Muscle of back (tissue), 11 donors: Measurements from ENCODE around the gene COL13A1. TPM values are rescaled to one million over a fixed set of nuclear protein-coding genes. Genes with fewer than 3 reads are reported as not detected.

ENCODE experiments used
- DNase-seq, 3 donors: peaks; one replicate each; pipeline versions ENCODE4 v3.0.0 to v3.0.0-alpha.2; 2013
- polyA plus RNA-seq, 10 donors: library from polyadenylated mRNA; unstranded; fragments of 120-200 nt; gene quantifications; one replicate each; pipeline ENCODE4 v1.2.1, GENCODE V29; 2013; ENCODE audit not compliant: insufficient read length in 10 of 10

Gene COL13A1
- polyA plus RNA-seq, 10 donors = 5.0 to 18.0 (median 11.9) TPM

DNA sequence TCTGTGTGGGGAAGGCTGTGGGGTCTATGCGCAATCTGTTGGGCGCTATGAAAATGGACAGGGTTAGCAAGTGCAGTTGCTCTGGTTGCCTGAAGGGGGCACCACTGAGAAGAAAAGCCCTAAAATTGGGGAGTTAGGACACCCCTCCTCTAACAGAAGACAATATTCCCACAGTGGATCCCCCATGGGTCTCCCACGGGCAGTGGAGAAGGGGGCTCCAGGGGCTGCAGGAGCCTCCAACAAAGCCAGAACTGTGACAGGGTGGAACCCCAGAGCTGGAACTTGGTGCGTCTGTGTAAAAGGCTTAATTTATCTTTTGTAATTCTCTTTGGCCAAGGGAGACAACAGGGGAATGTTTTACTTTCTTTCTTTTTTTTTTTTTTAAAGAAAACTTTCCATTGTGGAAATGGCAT, 12.5 kb upstream of the COL13A1 start:
- no peak for DNase-seq

DNA sequence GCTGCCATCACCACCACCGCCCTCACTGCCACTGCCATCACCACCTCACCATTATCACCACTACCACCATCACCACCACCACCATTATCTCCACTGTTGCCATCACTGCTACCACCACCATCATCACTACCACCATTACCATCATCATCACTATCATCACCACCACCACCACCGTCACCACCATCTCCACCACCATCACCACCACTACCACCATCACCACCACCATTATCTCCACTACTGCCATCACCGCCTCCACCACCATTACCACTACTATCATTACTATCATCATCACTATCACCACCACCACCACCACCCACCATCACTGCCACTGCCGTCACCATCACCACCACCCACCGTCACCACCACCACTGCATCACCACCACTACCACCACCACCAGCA, 9.9 kb upstream of the COL13A1 start:
- no peak for DNase-seq

DNA sequence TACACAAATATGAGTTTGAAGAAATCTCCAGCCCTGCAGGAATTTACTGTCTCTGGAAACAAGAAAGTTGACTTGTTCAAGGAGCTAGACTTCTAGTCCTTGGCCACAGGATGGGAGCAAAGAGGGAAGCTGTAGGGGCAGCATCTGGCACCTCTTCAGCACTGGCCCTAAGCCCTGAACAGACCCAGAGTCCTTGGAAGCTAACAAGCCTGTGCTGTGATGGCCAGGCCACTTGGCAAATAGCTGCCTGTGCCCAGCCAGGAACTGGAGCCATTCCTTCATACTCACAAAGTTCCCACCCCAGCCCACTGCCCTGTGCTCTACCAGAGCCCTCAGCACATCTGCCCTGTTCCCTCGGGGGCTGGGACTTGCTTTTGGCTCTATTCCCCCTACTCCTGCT, 9.4 kb upstream of the COL13A1 start:
- no peak for DNase-seq

DNA sequence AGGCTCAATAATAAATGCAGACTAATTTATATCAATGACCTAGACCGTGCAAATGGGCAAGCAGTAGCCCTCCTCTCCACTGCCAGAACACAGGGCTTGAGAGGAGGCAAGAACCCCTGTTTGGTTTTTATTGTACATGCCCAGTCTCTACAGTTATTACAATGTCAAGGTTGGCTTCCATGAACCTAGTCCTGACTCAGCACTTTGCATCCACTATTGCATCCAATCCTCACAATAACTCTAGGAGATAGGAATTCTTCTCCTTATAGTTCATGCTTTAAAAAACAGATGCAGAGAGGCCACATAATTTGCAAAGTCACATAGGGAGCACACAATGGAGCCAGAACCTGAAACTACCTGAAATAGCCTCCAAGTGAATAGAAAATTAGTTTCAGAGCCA, 7.0 kb upstream of the COL13A1 start:
- DNase-seq = no peak

DNA sequence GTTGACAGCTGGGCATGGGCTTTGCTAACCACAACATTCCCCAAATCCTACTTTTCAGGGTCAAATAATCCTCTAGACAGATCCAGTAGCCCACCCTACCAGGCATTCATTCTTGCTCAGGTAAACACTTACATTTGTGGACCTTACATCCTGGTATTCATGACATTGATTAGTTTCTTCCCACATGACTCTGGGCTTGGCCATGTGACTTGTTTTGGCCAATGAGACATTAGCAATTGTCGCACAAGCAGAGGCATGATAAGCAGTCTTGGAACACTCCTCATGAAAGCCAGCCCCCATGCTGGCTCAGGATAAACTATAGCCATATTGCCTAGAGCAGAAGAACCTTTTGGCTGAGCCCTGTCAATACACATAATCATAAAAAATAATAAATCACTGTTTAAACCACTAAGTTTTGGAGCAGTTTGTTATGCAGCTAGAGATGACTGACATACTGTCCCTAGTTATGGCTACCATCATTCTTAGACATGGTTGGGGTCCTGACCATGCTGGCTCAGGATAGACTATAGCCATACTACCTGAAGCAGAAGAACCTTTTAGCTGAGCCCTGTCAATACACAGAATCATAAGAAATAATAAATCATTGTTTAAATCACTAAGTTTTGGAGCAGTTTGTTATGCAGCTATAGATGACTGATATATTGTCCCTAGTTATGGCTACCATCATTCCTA, 6.3 kb upstream of the COL13A1 start:
- DNase-seq = no peak

DNA sequence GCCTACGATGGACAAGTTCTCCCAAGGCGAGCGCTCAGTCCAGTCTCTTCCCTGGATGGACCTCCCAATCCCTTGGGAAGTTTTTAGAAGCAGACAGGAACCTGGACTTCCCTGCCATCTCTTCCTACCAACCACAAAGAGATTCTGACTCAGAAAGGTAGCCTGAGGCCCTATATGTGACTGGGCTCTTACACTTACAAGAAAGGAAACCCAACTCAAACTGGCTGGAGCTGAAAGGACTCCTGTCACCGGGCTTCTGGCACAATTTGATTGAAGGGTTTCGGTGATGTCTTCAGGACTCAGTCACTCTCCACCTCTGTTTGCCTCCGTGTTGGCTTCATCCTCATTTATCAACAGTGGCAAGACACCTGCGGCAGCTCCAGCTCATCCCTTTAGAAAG, 3.7 kb upstream of the COL13A1 start:
- no peak for DNase-seq

DNA sequence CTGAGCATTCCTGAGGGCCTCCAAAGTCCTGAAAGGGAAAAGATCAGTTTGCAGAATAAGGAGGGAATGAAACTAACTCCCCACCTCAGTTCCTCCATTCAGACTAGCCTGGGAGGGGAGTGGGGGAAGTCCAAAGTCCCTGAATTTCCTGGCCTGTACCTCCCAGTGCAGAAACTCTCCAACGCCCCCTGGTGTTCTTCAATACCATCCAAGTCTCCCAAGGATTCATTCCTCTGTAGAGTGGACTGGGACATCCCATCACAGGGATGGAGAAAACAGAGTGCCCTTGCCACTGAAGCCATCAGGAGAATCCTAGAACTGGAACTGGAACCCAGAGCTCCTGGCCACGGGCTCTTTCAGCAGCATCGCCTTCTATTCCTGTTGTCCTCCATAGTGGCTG, 1.6 kb upstream of the COL13A1 start:
- peak in 1 of 3 donors; percentile 71 for DNase-seq

DNA sequence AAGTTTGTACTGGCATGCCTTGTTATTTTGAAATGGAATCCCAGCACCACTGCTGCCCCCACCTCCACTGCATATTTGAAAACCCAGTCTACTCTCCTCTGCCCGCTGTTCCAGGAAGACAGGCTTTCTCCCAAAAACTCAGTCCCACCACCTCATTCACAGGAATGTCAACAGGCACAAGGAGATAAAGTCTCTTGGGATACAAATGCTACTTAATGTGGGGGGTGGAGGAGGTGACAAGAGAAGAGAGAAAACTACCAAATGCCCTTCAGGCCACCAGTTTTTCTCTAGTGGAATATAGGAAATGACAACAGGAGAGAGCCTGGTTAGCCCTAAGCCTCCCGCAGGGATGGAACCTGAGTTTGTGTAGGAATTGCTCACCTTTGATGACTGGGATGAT, 1.0 kb upstream of the COL13A1 start:
- no peak for DNase-seq

DNA sequence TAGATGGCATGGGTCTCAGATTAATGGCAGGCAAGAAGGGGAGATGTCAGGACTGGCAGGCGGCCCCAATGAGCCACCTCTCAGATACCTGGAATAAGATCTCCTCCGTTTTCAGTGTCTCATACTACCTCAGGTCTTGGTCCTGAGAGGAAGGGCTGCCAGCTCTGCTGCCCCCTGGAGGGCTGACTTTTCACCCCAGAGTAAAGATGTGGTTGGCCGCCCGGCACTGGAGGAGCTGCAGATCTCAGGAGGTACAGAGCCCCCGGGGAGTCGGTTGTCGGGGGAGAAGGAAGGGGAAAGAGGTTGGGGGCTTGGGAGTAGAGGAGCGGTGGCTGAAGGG, 642 bp upstream of the COL13A1 start:
- DNase-seq = peak in 1 of 3 donors; percentile 36

DNA sequence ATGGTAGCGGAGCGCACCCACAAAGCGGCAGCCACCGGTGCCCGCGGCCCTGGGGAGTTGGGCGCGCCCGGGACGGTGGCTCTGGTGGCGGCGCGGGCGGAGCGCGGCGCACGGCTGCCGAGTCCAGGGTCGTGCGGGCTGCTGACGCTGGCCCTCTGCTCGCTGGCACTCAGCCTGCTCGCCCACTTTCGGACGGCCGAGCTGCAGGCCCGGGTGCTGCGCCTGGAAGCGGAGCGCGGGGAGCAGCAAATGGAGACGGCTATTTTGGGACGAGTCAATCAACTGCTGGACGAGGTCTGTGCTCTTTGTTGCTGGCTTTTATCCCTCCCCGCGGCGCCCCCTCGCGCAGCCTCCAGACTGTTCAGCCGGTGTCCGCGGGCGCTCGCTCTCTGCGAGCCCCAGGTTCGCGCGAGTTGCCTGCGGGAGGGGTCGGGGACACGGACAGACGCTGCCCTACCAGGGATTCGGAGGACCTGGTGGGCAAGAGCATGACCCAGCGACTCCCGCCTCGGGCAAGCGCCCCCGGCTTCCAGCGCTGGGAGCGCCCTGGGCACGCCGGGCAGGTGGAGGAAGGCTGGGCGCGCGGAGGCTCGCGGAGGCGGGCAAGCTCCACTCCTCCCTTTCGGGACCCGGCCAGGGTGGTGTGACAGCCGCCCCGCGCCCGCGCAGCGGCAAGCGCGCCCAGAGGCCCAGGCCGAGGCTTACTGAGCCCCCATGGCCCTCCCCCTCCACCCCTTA, 887 bp downstream of the COL13A1 start:
- DNase-seq = peak; percentile 54 to 85 (median 66)

DNA sequence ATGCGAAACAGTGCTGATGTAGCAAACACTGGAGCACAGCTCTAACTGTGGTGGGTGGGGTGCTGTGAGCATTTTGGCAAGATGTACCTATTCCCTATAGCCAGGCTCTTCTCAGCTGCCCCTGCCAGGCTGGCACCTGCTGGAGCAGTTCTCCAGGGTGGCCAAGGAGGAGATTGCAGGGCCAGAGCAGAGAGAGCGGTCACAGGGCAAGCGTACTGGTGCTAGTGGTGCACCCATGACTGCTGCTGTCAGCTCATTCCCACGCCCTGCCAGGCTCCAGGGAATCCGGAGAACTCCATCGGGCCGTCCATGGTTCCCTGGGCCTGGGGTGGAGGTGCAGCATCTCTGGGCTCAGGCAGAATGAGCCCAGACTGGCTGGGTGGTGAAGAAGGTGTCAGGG, 2.1 kb downstream of the COL13A1 start:
- no peak for DNase-seq

DNA sequence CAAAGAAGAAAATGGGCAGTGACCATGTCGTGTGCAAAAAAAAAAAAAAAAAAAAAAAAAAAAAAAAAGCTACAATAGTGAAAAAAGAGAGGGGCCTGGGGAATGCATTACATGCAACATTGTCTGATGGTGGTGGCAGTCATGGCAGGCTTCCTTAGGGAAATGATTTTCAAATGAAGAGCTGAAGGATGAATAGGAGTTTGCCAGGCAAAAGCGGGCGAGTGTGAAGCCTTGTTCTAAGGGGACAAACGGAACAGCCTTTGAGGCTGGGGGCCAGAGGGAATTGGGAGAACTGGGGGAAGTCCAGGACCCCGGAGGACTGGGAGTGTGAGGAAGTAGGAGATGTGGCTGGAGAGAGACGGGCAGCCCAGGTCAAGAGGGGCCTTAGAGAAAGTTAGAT, 3.1 kb downstream of the COL13A1 start:
- DNase-seq = no peak

DNA sequence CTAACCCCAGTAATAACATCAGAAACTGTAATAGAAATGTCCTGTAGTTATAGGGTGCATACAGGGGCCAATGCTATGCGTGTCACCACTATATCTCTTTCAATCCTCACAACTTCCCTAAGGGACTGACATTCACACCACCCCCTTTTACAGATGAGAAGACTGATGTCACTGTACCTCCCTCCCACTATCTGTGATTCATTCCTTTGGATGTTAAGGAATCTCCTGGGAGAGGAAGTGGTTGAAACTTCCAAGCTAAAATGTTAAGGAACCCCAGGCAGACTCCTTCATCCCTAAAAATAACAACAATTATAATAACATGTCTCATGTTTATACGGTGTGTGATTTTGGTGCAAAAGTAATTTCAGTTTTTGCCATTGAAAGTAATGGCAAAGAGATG, 5.4 kb downstream of the COL13A1 start:
- DNase-seq = peak in 1 of 3 donors; percentile 77

DNA sequence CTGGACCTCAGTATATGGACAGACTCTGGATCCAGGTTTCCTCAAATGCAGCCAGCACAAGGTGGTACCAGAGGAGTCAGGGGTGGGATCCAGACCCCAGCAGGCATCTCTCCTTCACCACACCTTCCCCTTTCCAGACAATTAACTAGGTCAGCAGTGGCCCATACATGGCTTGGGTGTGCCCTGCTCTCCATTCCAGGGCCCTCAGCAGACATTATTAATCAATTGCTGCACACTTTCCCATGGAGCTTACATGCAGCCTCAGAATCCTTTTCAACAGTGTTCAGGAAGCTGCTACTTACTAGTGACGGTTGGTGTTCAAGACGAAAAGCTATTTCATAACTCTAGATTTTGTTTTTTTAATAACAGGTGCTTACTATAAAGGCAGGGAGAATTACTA, 6.0 kb downstream of the COL13A1 start:
- DNase-seq = no peak

DNA sequence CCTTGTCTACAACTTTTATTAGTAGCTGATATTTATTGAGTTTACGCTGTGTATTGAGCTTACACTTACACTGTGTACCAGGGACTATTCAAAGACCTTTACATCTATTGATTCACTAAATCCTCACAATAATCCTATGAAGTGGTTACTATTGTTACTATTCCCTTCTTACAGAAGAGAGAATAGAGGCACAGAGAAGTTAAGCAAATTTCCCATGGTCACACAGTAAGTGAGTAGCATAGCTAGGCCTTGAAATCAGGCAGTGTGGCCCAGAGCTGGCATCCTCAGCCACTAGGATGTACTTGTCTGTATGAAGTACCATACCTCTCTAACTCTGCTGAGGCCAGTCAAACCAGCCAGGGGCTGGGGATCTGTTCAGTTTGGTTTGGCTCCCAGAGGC, 7.6 kb downstream of the COL13A1 start:
- DNase-seq = no peak

DNA sequence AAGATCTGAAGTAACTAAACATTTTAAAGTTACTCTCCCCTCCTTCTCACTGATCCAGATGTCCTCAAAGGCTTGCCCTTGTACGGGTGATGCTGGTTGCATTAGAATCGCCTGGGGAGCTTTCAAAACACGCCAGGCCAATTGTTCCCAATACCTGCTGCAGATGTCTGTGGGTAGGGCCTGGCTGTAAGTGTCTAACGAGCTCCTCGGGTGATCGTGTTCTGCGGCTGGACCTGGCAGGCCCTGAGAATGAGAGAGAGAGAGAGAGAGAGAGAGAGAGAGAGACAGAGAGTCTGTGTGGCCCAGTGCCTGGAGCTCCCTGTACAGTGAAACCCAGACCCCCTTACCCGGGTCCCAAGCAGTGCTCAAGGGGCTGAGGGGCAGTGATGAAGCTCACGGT, 8.4 kb downstream of the COL13A1 start:
- no peak for DNase-seq

DNA sequence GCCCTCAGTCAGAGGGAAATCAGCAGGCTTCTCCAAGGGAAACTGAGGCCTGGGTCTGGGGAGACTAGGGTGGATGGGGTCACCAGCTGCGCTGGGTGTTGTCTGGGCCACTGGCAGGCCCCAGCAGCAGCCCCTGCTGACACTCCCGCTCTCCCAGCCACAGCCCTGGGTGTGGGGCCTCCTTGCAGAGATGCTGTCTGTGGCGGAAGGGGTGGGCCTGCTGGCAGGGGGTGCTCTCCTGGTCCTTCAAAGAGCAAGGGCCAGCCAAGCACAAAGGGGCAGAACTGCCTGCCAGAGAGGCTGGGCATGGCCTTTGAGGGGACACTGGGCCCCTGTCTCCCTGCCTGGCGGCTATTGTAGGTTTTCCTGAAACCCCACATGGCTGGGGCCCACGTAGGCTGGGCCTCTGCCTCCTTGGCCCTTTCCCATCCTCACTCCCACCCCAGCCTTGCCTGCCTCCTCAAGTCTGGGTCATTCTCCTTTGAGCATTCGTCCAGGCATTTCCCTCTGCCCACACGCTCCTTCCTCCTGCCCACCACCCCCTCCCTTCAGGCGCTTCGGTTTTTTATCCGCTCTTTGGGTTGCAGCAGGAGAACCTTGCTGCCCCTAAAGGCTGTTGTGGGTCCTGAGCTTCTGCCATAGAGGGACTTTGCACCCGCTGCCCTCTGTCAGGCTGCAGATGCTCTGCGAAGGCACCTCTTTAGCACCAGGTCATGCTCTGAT, 9.1 kb downstream of the COL13A1 start:
- DNase-seq = no peak

DNA sequence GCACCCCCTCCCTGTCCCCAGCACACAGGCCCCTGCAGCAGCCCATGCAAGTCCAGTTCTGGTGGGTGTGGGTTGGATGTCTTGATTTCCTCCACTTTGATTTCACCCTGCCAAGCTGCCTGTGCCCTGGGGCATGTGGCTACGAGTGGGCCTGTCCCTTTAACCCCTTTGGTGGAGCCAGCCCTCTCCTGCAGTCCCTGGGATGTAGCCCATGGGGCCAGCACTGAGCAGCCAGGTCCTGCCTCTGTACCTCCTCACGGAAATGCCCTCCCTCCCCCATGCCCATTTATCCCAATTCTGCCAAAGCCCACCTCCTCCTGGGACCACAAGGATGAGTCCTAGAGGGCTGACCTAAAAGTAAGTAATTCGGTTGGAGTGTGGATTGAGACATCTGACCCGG, 11.9 kb downstream of the COL13A1 start:
- no peak for DNase-seq

DNA sequence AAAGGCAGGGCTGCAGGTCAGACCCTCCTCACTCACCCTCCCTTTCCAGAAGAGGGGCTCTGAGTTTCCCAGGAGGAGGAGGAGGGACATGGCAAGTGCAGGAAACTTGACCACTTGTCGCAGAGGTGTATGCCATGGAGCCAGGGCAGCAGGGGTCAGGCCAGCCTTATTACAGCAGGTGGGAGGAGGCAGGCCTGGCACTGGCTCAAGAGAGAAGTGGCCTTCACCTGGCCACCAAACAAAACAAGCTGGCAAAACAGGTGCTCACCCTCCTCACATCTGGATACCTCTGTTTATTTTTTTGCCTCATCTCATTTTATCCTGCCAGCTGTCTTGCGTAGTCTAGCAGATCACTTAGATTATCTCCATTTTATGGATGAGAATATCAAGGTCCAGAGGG, 12.5 kb downstream of the COL13A1 start:
- no peak for DNase-seq

DNA sequence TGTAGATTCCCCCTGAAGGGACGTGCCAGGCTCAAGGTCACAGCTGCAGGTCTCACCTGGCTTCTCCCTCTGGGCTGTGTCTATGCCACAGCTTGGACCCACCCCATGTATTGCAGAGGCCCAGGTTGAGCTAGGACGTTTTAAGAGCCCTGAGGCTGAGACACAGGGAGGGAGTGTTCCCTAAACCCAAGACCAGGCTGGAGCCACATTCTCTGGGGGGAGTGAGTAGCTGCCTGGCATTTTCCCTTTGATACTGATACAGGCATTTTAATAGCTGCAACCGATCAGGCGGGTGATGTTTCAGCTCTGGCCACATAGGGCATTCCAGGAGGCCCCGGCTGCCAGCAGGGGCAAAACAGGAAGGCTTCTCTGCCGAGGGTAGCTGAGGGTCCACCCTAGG, 13.4 kb downstream of the COL13A1 start:
- DNase-seq = peak in 1 of 3 donors; percentile 41

DNA sequence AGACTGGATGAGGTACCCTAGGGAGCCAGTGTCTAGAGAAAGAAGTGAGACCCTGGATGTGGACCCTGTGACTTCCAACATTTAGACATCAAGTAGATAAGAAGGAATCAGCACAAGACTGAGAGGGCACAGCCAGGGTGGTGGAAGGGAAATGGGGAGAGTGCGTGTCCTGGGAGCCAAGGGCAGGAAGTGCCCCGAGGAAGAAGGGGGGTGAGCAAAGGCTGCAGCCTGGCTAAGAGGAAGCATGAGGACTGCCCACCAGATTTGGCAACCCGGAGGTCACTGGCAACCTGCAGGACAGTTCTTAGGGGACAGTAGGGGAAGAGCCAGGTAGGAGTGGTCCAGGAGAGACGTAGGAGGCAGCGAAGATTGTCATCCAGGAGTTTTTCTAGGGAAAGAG, 14.8 kb downstream of the COL13A1 start:
- DNase-seq = no peak

DNA sequence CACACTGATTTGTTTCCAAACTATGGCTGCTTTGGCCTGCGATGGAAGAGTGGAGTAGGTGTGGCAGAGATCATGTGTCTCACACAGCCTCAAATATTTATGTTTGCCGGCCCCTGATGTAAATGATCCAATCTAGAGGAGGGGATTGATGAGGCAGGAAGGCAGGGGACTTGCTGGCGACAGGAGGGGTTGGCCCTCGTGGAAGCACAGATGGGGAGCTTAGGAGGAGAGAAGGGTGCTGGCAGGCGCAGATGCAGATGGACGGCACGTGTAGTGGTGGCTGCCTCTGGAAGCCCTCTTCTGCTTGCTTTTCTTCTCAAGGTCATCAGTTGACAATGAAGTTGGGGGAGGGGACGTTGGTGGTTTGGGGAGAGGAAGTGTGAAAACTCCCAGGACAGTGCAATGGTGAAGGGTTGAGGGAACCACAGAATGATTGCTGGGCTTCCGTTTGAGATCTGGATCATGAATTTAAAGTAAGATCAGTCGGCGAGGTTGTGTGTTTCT, 15.4 kb downstream of the COL13A1 start:
- no peak for DNase-seq

DNA sequence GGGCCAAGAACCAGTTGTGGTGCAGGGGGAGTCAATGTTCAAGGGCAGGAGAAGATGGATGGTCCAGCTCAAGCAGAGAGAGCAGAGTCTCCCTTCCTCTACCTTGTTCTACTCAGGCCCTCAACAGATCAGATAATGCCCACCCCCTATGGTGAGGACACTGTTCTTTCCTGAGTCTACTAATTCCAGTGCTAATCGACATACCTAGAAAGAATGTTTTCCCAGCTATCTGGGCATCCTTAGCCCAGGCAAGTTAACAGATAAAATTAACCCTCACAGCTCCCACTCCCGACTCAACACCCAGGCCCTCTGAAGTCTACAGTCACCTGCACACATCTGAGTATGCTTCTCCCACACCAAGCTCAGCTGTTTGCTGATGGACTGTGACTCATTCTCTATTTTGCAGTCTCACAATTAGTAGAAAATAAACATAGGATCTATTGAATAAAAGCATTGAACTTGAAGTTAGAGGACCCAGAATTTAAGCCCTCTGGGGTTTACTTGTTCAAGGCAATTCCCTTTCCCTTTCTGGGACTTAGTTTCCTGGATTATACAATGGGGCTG, 17.1 kb downstream of the COL13A1 start:
- DNase-seq = no peak
